ENCODE results near the gene ZC3H12D. TPM values are rescaled to one million over a fixed set of nuclear protein-coding genes. Genes with fewer than 3 reads are reported as not detected.

ZC3H12D gene
- total RNA-seq, 2 experiments from 2014 or later, result 124 to 129 TPM

DNA sequence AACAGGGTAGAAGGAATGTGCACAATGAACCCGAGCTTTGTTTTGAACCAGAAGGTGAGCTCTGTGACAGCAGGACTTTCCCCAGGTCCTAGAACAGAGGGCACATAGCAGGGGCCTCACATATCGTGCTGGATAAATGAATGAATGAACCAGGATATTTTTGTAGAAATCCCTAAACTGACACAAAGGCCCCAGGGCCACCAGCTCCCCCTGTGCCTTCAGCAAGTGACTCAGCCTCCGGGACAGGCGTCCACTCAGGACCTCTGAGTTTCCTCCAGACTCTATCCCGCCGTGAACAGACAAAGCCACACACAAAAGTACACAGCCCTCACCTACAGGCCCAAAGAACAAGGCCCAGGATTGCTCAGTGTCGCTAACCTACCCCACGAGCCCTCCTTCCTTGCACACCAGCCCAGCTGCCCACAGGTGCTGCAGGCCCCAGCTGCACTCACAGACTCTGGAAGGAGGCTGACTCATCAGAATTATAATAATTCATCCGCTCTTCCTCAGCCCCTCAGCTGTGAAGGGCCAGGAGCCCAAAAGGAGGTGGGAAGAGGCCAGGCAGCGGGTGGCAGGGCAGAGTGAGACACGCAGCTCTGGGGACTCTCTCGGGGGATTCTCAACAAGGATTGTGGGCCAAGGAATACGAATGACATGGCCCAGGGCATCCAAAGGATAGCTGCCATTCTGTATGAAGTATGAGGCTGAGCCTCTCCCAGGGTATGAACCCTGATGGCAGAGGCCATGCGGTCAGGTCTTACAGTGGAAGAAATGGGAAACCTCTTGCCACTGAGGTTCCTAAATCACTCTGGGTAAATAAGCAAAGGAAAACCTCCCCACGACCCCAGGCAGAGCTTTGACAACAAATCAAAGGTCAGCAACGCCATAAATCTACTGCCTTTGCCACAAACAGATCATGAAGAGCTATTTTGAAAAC, 43.8 kb downstream of the ZC3H12D start:
- H3K9me3 Mint-ChIP-seq, result peaks cover 5% of the 10 kb centered on the region
- peaks cover 39% of the 10 kb centered on the region for H3K4me1 Mint-ChIP-seq (ENCODE audit: low read depth)
- no peak overlapping the region for H3K4me3 Mint-ChIP-seq
- no peak overlapping the region for H3K27ac Mint-ChIP-seq
- intact Hi-C loops (cut with micrococcal nuclease), result no loop called here
- ChIA-PET CTCF (interaction anchor here (0.7 to 1.4 kb wide), 5 partner anchors 9 to 412 kb away, joined by 3 to 10 read pairs (median 3); no protein-coding TSS in a partner anchor), POLR2A (interaction anchor here (0.8 kb wide), 1 partner anchor 43 kb away, joined by 3 read pairs; no protein-coding TSS in a partner anchor)
- H3K27me3 Mint-ChIP-seq, result no peaks in the 10 kb centered on the region
- DNase-seq, result peak; percentile 6
- H3K36me3 Mint-ChIP-seq, result no peaks in the 10 kb centered on the region

DNA sequence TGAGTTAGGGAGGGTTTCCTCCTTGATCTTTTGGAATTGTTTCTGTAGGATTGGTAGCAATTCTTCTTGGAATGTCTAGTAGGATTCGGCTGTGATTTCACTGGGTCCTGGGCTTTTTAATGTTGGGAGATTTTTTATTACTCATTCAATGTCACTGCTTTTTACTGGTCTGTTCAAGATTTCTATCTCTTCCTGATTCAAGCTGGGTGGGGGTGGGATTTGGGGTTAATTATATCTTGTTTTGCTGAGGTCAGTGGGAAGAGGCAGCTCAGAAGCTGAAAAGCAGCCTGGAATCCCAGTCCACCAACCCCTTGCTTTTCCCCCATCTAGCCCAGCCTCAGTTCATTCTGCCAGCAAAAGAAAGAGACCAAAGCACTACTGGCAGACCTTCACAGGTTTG, 45.2 kb downstream of the ZC3H12D start:
- H3K27me3 Mint-ChIP-seq, result no peaks in the 10 kb centered on the region
- no peaks in the 10 kb centered on the region for H3K36me3 Mint-ChIP-seq
- no peak overlapping the region for H3K4me3 Mint-ChIP-seq
- intact Hi-C loops (cut with micrococcal nuclease), result no loop called here
- H3K4me1 Mint-ChIP-seq (ENCODE audit: low read depth), result peaks cover 29% of the 10 kb centered on the region
- CTCF ChIA-PET, result interaction anchor here (1.4 to 1.6 kb wide), 2 partner anchors 78 to 249 kb away, joined by 3 to 5 read pairs; no protein-coding TSS in a partner anchor
- POLR2A ChIA-PET, result interaction anchor here (0.8 kb wide), 1 partner anchor 45 kb away, joined by 3 read pairs; no protein-coding TSS in a partner anchor
- H3K9me3 Mint-ChIP-seq, result peaks cover 2% of the 10 kb centered on the region
- DNase-seq, result no peak
- no peak overlapping the region for H3K27ac Mint-ChIP-seq

DNA sequence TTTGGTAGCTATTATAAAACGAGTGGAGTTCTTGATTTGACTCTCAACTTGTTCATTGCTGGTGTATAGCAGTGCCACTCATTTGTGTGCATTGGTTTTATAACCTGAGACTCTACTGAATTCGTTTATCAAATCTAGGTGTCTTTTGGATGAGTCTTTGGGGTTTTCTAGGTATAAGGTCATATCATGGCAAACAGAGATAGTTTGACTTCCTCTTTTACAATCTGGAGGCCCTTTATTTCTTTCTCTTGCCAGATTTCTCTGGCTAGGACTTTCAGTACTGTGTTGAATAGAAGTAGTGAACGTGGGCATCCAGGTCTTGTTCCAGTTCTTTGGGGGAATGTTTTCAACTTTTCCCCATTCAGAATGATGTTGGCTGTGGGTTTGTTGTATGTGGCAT, 46.0 kb downstream of the ZC3H12D start:
- intact Hi-C loops (cut with micrococcal nuclease), result no loop called here
- Mint-ChIP-seq H3K27me3 (no peaks in the 10 kb centered on the region), H3K4me1 (ENCODE audit: low read depth) (peaks cover 26% of the 10 kb centered on the region), H3K4me3 (no peak overlapping the region), H3K27ac (peak overlapping the region; percentile 1), H3K36me3 (no peaks in the 10 kb centered on the region), H3K9me3 (no peaks in the 10 kb centered on the region)
- POLR2A ChIA-PET, result no interaction called here
- CTCF ChIA-PET, result interaction anchor here (0.7 to 1.6 kb wide), 2 partner anchors 78 to 410 kb away, joined by 4 to 5 read pairs; no protein-coding TSS in a partner anchor
- no peak for DNase-seq

DNA sequence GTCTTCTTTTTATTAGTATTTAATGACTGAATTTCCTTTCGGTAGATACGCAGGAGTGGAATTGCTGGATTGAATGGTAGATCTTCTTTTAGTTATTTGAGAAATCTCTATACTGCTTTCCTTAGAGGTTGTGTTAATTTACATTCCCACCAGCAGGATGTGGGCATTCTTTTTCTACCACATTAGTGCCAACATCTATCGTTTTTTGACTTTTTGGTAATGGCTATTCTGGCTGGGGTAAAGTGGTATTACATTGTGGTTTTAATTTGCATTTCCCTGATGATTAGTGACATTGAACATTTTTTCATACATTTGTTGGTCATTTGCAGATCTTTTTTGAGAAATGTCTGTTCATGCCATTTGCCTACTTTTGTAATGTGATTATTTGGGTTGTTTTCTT, 47.6 kb downstream of the ZC3H12D start:
- ChIA-PET CTCF (no interaction called here), POLR2A (interaction anchor here (1.1 kb wide), 1 partner anchor 46 kb away, joined by 3 read pairs; no protein-coding TSS in a partner anchor)
- no peaks in the 10 kb centered on the region for H3K27me3 Mint-ChIP-seq
- H3K27ac Mint-ChIP-seq, result no peak overlapping the region
- no peak overlapping the region for H3K4me3 Mint-ChIP-seq
- DNase-seq, result no peak
- H3K9me3 Mint-ChIP-seq, result no peaks in the 10 kb centered on the region
- H3K36me3 Mint-ChIP-seq, result no peaks in the 10 kb centered on the region
- H3K4me1 Mint-ChIP-seq (ENCODE audit: low read depth), result peaks cover 23% of the 10 kb centered on the region
- intact Hi-C loops (cut with micrococcal nuclease), result no loop called here

DNA sequence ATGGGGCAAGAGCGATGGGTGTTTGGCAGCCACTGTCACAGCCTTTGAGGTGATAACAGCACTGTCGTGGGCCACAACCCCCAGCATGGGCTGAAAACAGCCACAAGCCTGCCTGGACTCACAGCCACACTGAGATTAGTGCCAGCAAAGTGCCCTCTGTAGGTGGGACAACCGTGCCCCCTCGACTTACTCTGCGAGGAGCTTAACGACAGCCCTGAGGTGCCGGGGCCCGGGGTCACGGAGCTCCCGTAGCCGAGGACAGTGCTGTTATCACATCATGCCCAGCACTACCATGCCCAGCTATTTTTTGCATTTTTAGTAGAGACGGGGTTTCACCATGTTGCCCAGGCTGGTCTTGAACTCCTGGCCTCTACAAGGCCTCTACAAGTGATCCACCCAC, 48.2 kb downstream of the ZC3H12D start:
- ChIA-PET CTCF (no interaction called here), POLR2A (interaction anchor here (1.1 kb wide), 1 partner anchor 46 kb away, joined by 3 read pairs; no protein-coding TSS in a partner anchor)
- H3K27me3 Mint-ChIP-seq, result no peaks in the 10 kb centered on the region
- no peak overlapping the region for H3K27ac Mint-ChIP-seq
- no peaks in the 10 kb centered on the region for H3K36me3 Mint-ChIP-seq
- intact Hi-C loops (cut with micrococcal nuclease), result no loop called here
- DNase-seq, result no peak
- no peaks in the 10 kb centered on the region for H3K9me3 Mint-ChIP-seq
- no peak overlapping the region for H3K4me3 Mint-ChIP-seq
- H3K4me1 Mint-ChIP-seq (ENCODE audit: low read depth), result peaks cover 25% of the 10 kb centered on the region

DNA sequence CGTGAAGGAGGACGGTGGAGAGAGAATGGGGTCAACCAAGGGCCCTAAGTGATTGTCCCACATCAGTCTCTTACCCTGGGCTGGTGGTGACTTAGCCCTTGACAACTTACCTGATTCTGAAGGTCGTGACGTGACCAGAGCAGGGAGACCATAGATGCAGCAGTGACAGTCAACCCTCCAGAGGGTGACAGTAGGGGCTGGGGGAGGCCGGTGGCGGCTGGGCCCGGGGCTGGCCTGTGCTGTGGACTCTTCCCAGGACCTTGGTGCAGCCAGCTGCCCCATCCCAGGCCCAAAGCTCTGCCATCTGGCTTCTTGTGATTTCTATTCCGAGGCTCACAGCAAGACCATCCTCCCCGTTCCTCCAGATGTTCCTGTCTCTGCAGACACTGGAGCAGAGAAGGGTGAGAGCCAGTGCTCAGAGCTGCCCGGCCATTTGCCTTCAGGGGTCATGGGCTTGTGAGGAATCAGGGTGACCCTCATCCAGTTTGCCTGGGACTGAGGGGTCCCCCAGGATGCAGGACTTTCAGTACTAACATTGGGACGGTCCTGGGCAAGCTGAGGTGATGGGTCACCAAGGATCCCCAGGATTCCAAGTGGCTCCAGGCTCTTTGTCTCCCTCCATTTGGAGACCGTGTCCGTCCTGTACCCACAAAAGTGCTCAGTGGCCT, 48.8 kb downstream of the ZC3H12D start:
- intact Hi-C loops (cut with micrococcal nuclease), result no loop called here
- ChIA-PET CTCF (no interaction called here), POLR2A (no interaction called here)
- Mint-ChIP-seq H3K4me1 (ENCODE audit: low read depth) (peaks cover 25% of the 10 kb centered on the region), H3K27me3 (no peaks in the 10 kb centered on the region), H3K27ac (no peak overlapping the region), H3K36me3 (no peaks in the 10 kb centered on the region), H3K4me3 (no peak overlapping the region), H3K9me3 (no peaks in the 10 kb centered on the region)
- no peak for DNase-seq

DNA sequence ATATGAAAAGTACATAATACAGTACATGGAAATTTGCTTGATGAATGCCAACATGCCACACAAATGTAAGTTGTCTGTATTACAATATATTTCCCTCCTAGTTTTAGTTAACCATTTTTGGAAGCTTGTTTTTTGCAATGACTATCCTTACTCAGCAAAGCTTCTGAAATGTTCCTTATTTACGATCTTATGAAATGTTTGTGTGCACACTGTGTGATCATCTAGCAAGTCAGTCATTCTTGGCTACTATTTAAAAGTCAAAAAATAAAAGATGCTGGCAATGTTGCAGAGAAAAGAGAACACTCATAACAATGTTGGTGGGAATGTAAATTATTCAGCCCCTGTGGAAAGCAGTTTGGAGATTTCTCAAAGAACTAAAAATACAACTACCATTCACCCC, 50.9 kb downstream of the ZC3H12D start:
- ChIA-PET POLR2A (interaction anchor here (0.7 kb wide), 1 partner anchor 25 kb away, joined by 3 read pairs; no protein-coding TSS in a partner anchor), CTCF (interaction anchor here (1.1 to 5.9 kb wide), 8 partner anchors 14 to 408 kb away, joined by 3 to 116 read pairs (median 40); no protein-coding TSS in a partner anchor)
- Mint-ChIP-seq H3K36me3 (no peaks in the 10 kb centered on the region), H3K27me3 (no peaks in the 10 kb centered on the region), H3K4me3 (no peak overlapping the region), H3K4me1 (ENCODE audit: low read depth) (peaks cover 17% of the 10 kb centered on the region), H3K27ac (no peak overlapping the region), H3K9me3 (no peaks in the 10 kb centered on the region)
- intact Hi-C loops (cut with micrococcal nuclease), result loop anchor here (5.0 kb wide), 3 partner anchors 202 to 857 kb away; partner anchors contain the start of gene UST
- DNase-seq, result no peak

DNA sequence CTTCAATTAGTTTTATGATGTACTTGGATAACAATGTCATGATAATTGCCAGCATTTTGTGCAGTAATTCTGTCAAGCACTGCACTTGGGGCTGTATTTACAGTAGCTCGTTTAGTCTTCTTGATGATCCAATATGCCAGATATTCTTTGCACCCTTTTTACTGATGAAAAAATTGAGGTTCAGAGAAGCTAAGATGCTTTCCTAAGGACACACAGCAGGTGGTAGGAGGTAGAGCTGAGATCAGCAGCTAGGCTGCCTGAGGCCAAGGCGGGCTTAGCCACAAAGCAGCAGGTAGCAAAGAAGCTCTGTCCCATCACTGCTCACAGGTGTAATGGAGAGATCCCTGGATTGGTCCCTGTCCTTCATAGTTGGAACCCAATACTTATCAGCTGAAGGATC, 51.4 kb downstream of the ZC3H12D start:
- Mint-ChIP-seq H3K4me1 (ENCODE audit: low read depth) (peaks cover 13% of the 10 kb centered on the region), H3K27me3 (no peaks in the 10 kb centered on the region), H3K27ac (no peak overlapping the region), H3K4me3 (no peak overlapping the region), H3K36me3 (no peaks in the 10 kb centered on the region), H3K9me3 (no peaks in the 10 kb centered on the region)
- ChIA-PET CTCF (interaction anchor here (0.7 to 5.9 kb wide), 9 partner anchors 7 to 407 kb away, joined by 3 to 116 read pairs (median 36); no protein-coding TSS in a partner anchor), POLR2A (no interaction called here)
- intact Hi-C loops (cut with micrococcal nuclease), result loop anchor here (5.0 kb wide), 3 partner anchors 201 to 856 kb away; partner anchors contain the start of gene UST
- no peak for DNase-seq

DNA sequence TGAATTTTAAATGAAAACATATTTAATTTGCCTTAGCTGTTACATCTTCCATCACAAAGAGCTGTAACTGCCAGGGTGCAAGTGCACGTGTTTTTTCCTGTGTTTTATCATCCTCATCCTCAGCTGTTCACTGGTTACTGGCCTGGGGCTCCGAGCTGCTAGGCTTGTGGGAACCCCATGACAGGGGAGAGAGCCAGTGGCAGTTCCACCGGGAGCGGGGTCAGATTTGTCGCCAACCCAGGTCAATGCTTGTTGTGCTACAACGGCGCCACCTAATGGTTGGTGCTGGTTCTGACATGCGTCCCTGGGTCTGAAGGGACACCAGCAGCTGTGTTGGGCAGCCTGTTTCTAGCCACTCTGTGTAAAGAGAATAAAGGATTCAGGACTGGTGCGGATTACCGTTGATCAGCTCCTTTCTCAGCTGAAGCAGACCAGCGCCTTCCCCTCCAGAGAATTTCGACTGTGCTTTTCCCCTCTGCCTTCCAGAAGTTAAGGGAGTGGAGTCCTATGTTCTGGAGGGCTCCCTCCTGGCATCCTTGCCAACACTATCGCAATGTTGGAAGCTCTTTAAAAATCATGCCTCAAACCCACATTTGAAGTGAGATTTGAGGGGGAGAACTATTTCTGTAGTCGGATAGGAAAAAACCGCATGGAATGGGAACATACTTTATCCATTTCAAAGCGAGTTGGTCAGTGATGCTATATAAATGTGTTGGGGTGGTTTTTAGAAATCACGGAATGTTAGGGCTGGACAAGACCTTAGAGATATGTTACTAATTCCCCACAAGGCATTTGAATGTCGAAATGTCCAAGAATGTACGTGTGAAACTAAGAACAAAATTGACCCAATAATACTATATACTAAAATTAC, 52.7 kb downstream of the ZC3H12D start:
- Mint-ChIP-seq H3K27ac (peak overlapping the region; percentile 58), H3K9me3 (no peaks in the 10 kb centered on the region), H3K4me3 (no peak overlapping the region), H3K27me3 (no peaks in the 10 kb centered on the region), H3K4me1 (ENCODE audit: low read depth) (peaks cover 5% of the 10 kb centered on the region), H3K36me3 (no peaks in the 10 kb centered on the region)
- CTCF ChIA-PET, result interaction anchor here (0.6 to 5.9 kb wide), 82 partner anchors 9 to 873 kb away, joined by 3 to 116 read pairs (median 4); partner anchors contain the start of gene TAB2
- intact Hi-C loops (cut with micrococcal nuclease), result loop anchor here (1.0 to 5.0 kb wide), 7 partner anchors 85 to 855 kb away; partner anchors contain the start of gene UST
- DNase-seq, result peak; percentile 95
- POLR2A ChIA-PET, result interaction anchor here (0.5 to 1.3 kb wide), 7 partner anchors 11 to 401 kb away, joined by 3 to 4 read pairs (median 3); no protein-coding TSS in a partner anchor

DNA sequence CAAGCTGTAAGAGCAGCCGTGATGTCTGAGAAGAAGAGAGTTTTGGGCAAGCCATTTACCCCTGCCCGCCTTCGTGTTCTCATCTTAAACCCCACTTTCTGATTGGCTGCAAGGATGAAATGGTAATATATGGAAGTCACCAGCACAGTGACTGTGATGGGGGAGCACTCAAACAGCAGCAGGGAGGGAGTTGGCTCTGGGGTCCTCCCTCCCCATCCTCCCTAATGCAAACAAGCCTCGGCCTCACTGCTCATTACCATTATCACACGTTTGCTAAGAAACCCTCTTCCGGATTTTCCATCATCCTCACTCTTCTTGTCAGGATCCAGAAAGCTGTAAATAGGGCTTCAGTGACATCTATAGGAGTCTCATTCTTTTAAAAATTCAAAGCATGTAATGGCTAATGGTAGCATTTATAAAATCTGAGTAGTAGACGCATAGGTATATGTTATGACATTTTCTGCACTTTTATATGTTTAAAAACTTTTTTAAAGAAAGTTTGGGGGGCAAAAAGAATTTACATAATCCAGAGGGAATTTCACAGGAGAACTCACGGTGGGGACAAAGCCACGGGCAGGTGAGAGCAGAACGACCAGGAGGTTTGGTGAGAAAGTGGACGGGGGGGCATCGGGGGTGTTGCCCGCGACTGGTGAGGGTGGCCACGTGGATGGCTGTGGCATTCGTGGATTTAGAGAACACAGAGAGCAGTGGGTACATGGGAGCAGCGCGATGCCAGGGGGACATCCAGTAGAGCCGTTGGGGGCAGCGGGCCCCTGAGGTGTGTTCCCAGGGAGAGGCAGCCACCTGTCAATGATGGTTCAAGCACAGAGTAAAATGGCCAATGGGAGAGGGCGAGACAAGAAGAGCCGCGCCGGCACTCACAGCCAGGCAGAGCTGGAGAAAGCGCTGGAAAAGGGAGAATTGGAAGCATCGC, 55.1 kb downstream of the ZC3H12D start:
- no peaks in the 10 kb centered on the region for H3K9me3 Mint-ChIP-seq
- H3K4me1 Mint-ChIP-seq (ENCODE audit: low read depth), result peaks cover 2% of the 10 kb centered on the region
- intact Hi-C loops (cut with micrococcal nuclease), result loop anchor here (5.0 kb wide), 3 partner anchors 197 to 852 kb away; partner anchors contain the start of gene UST
- no peak overlapping the region for H3K27ac Mint-ChIP-seq
- POLR2A ChIA-PET, result no interaction called here
- H3K36me3 Mint-ChIP-seq, result no peaks in the 10 kb centered on the region
- no peak for DNase-seq
- H3K4me3 Mint-ChIP-seq, result no peak overlapping the region
- H3K27me3 Mint-ChIP-seq, result no peaks in the 10 kb centered on the region
- CTCF ChIA-PET, result interaction anchor here (1.0 to 5.9 kb wide), 7 partner anchors 91 to 404 kb away, joined by 3 to 116 read pairs (median 4); no protein-coding TSS in a partner anchor
